Adrenal gland (tissue), 5 donors: ENCODE measurements around the gene NHLH1.

ENCODE experiments used
- POLR2A ChIP-seq, 2 donors: fragments of 450-650 bp; IDR thresholded peaks; one replicate each; pipeline ENCODE4 v1.6.1; 2017; ENCODE audit warnings: antibody characterized with exemption in 2 of 2, mild to moderate bottlenecking in 2 of 2, moderate library complexity in 1 of 2
- TF ChIP-seq, protein P1 (sequence below), 6 experiments: fragments of 450-650 bp in 4 of 6; fragments of 200-600 bp in 2 of 6; sonication (generic) in 1 of 6; IDR thresholded peaks; 1 replicate in 5 of 6; 2 replicates in 1 of 6; pipeline versions ENCODE4 v1.5.1 to v1.8.0; 2016 to 2021; ENCODE audit warnings: antibody characterized with exemption in 6 of 6, mild to moderate bottlenecking in 2 of 6, moderate library complexity in 1 of 6
- donor health status: DM: no; HTN: no; CAD: no.

- TF ChIP-seq, protein P1, sequence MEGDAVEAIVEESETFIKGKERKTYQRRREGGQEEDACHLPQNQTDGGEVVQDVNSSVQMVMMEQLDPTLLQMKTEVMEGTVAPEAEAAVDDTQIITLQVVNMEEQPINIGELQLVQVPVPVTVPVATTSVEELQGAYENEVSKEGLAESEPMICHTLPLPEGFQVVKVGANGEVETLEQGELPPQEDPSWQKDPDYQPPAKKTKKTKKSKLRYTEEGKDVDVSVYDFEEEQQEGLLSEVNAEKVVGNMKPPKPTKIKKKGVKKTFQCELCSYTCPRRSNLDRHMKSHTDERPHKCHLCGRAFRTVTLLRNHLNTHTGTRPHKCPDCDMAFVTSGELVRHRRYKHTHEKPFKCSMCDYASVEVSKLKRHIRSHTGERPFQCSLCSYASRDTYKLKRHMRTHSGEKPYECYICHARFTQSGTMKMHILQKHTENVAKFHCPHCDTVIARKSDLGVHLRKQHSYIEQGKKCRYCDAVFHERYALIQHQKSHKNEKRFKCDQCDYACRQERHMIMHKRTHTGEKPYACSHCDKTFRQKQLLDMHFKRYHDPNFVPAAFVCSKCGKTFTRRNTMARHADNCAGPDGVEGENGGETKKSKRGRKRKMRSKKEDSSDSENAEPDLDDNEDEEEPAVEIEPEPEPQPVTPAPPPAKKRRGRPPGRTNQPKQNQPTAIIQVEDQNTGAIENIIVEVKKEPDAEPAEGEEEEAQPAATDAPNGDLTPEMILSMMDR (IDR thresholded peaks at IDR 0.05), result no peak
- TF ChIP-seq POLR2A (IDR thresholded peaks at IDR 0.05), result no peak
Measured at GRCh38 chr1:160370561-160371345, 3.9 kb downstream of the NHLH1 start.
